Mammary epithelial cell (primary cell): ENCODE data around the gene EXD3.

Experiments
- EZH2 ChIP-seq: IDR thresholded peaks from 2 replicates; pipeline ENCODE4 v1.6.1; 2012; ENCODE audit warnings: low read length, inconsistent platforms, borderline replicate concordance
- TF ChIP-seq, protein P1 (sequence below), 2 donors: IDR thresholded peaks in 1 of 2; conservative IDR thresholded peaks in 1 of 2; 2 replicates each; pipeline ENCODE4 v1.5.1; 2011 to 2012; ENCODE audit warnings: inconsistent platforms in 2 of 2, low read length in 2 of 2, mild to moderate bottlenecking in 2 of 2, control low read depth in 1 of 2, low read depth in 1 of 2; ENCODE audit not compliant: insufficient read depth in 1 of 2; ENCODE audit errors: extremely low read depth in 1 of 2

GRCh38 chr9:137438591-137439157, 15.7 kb upstream of the EXD3 start:
- TF ChIP-seq, protein P1, sequence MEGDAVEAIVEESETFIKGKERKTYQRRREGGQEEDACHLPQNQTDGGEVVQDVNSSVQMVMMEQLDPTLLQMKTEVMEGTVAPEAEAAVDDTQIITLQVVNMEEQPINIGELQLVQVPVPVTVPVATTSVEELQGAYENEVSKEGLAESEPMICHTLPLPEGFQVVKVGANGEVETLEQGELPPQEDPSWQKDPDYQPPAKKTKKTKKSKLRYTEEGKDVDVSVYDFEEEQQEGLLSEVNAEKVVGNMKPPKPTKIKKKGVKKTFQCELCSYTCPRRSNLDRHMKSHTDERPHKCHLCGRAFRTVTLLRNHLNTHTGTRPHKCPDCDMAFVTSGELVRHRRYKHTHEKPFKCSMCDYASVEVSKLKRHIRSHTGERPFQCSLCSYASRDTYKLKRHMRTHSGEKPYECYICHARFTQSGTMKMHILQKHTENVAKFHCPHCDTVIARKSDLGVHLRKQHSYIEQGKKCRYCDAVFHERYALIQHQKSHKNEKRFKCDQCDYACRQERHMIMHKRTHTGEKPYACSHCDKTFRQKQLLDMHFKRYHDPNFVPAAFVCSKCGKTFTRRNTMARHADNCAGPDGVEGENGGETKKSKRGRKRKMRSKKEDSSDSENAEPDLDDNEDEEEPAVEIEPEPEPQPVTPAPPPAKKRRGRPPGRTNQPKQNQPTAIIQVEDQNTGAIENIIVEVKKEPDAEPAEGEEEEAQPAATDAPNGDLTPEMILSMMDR (conservative IDR thresholded peaks at IDR 0.05 in 1 of 2, IDR thresholded peaks at IDR 0.05 in 1 of 2; ENCODE audit: extremely low read depth in 1 of 2, insufficient read depth in 1 of 2, low read depth in 1 of 2, low read length in 2 of 2), result no peak
- no peak for TF ChIP-seq EZH2
